Measurements from ENCODE around the gene KRT25.
"Not testable (repeated sequence)": the region's sequence is repeated elsewhere in the genome, so short reads cannot be mapped to it uniquely, and the experiment has no call there.

KRT25 gene

DNA sequence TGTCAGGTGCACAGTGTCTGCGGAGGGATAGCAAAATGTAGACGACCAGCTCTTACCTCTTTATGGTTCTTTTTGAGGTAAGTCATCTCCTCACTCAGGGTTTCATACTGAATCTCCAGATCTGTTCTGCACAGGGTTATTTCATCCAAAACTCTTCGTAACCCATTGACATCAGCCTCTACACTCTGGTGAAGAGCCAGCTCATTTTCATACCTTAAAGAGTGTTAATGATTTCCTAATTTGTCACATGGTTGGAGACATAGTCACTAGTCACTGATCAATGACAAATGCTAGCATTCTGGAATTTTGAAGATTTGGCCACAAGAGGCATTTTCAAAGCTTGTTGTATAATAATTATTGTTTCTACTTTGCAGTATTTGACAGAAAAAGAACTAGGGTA, 1.3 kb downstream of the KRT25 start:
- no peak for DNase-seq (ENCODE audit: low read depth in 2 of 2)

DNA sequence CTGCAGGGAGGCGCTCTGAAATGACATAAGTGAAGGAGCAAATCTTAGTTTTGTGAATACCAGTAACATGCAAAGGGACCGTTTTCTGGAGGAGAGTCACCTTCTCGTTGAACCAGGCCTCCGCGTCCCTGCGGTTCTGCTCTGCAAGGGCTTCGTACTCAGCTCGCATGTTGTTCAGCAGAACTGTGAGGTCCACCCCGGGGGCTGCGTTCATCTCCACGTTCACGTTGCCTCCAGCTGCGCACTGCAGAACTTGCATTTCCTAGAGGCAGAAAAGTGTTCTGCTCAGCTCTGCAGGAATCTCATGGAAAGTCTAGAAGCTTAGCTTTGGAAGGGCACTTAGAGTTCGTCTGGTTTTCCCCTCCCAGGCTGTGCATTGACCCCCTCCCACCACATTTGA, 4.1 kb downstream of the KRT25 start:
- DNase-seq (ENCODE audit: low read depth in 2 of 2), result no peak

DNA sequence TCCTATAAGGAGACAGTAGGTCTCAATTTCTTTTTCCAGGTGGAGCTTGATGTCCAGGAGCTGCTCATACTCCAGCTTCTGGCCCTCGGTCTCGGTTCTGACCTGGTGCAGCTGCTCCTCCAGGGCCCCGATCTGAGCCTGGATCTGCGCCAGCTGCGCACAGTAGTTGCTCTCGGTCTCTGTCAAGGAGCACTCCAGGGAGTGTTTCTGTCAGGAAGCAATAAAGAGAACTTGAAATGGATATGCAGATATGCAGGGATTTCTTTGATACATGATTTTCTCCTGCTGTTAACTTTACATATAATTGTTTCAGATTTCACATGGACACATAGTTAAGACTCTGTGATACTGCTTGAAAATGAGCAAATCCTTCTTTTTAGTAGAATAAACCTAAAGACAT, 4.7 kb downstream of the KRT25 start:
- DNase-seq (ENCODE audit: low read depth in 2 of 2), result no peak

DNA sequence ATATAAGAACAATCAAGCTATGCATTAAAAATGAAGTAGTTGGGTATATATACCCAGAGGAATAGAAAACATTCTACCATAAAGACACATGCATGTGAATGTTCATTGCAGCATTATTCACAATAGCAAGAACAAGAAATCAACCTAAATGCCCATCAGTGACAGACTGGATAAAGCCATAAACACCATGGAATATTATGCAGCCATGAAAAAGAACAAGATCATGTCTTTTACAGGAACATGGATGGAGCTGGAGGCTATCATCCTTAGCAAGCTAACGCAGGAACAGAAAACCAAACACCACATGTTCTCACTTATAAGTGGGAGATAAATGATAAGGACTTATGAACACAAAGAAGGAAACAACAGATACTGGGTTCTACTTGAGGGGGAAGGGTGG, 6.5 kb downstream of the KRT25 start:
- DNase-seq (ENCODE audit: low read depth in 2 of 2), result not testable (repeated sequence)

DNA sequence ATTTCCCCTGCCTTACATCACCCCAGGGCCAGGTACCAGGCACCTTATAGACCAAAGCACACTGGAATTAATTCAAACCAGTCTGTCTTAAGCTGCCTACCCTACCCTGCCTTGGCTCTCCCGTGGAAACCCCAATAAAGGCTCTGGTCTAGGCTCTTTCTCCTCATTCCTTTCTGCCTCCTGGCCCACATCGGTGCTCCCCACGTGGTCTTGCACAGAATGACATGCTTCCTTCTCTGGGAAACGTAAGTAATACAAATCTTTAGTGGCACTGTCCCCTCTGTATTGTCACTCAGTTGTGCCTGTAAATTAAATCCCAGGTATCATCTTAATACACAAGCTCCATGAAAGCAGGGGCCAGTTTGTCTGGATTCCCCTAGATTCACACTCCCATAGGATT, 16.6 kb downstream of the KRT25 start:
- DNase-seq (ENCODE audit: low read depth in 2 of 2), result no peak

DNA sequence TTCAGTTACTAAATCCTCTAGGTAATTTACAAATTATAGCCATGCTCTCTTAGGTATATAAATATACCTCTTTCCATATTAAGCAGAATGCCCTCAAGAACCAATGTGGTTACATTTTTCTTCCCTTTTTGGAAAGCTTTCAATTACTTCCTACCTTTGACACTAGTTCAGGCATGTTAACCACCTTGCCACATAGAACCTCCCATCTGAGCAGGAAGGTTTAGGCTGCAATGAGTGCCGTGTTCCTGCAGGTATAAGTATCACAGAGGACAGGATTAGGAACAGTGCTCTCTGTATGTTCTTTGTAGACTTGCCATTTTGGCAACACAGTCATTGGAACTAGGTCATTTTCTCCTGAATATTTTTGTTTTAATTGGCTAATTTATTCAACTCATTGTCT, 20.1 kb downstream of the KRT25 start:
- DNase-seq (ENCODE audit: low read depth in 2 of 2), result no peak

DNA sequence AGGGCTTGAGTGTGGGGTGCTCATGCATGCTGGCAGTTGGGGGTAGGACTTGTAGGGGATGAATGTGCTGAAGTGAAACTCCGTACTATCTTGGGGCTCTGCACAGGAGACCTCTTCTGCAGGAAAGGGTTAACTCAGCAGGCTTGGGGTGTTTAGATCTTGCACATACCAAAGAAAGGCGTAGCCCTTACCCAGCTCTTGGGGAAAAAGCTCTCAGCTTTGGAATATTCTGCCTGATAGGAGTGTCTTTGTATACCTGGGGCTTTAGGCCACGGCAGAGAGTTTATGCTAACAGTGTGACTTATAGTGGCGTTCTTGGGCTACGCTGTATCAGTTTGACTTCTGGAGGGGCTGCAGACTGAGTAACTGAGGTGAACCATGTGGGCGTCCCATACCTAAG, 21.1 kb downstream of the KRT25 start:
- no peak for DNase-seq (ENCODE audit: low read depth in 2 of 2)

DNA sequence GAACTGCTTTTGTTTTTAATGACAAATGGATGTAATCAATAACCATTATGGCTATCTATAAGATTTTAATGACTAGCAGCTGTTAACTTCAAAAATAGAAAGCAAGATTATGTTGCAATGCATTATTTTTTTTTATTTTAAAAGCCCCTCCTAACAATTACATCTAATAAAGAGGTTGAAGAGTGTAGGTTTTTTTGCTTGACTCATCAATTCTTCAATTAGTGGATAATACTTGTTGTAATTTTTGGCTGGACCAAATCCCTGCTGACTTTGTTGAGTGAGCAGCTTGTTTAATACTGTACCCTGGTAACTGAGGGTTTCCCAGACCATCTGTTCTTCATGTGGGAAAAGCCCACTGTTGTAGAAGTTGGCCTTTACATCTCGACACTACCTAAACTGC, 24.2 kb downstream of the KRT25 start:
- DNase-seq (ENCODE audit: low read depth in 2 of 2), result no peak

DNA sequence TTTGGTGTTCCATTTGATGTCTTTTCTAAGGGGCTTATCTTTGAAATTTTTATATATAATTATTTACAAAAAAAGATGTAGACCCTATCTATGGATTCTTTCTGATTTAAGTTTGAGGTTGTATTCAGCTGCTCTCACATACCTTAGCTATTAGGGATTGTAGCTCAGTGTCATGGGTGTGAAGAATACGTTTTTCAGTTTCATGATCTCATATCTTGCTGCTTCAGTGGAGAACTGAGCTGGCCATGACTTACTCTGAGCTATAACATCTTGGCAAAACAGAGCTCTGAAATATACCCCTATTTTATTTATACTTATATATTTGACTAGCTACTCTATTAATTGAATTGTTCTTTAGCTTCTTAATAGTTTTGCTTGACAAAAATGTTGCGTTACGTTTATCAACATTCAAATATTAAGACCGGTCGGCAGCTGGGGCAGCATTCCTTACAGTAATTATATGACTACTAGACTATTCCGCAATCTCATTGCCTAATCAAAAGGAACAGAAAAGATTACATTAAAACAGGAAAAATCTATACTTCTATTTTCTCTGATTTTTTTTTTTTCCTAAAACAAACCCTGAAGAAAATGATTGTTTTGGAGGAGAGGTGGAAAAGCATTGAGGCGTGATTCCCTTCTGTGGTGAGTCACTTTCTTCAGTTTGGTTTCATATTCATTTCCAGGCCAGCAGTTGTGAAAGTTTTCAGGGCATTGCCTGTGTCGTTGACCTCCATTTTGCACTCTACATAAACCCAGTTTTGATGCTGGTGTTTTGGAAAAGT, 27.5 kb downstream of the KRT25 start:
- DNase-seq (ENCODE audit: low read depth in 2 of 2), result no peak

DNA sequence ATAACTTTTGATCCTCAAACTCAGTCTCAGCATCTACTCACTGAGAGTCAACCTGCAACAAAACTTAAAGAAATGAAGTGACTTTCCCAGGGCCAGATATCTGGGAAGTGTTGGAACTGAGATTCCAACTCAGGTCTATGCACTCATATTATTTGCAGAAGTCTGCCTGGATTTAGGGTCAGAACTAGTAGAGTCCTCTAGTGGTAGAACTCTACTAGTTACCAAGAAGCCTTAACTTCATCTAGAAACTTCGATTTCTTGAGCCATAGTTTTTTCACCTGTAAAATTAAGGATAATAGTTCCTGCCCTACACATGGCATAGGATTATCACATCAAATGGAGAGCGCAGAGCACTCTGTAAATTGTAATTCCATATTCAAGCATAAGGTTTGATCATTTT, 28.2 kb downstream of the KRT25 start:
- no peak for DNase-seq (ENCODE audit: low read depth in 2 of 2)

DNA sequence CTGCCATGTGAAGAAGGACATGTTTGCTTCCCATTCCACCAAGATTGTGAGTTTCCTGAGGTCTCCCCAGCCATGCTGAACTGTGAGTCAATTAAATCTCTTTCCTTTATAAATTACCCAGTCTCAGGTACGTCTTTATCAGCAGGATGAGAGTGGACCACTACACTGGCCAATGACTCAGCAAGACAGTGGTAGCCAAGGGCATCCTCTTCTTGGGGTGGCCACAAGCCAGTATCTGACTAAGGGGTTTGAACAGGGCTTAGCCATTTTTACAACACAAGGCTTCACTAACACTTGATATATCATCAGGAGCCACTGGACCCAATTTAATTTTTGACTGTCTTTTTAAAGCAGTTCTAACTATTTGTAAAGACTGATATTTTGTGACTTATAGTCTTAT, 30.5 kb downstream of the KRT25 start:
- no peak for DNase-seq (ENCODE audit: low read depth in 2 of 2)

DNA sequence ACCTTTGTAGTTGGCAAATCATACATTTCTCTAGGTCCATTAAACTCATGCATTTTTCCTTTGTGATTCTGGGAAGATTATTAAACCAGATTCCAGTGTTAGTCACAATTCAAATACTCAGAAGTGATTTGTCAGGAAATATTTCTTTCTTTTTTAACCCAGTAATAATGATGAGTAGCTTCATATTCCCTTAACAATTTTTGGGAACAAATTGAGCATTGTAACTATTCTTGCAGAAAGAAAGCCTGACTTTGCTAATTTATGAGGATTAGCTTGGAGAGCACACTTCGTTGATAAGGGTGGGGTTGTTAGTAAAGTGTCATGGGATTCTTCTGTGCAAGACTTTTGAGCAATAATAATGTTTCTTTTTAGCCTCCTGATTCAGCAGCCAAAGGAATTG, 32.9 kb downstream of the KRT25 start:
- DNase-seq (ENCODE audit: low read depth in 2 of 2), result no peak

DNA sequence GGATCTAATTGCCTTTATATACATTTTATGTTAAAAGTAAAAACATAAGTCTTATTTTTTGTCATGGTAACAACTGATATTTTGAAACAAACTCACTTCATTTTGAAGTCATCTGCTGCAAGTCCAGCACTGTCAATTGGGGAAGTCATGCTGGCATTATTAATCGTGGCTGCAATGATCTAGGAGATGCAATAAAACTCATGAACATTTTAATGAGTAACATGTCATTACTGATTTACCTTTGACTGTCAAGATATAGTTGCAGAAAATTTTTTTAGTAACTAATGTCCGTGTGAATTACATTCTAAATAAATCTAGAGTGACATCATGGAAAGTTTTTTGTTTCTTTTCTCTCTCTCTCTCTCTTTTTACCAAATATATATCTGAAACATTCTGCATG, 34.2 kb downstream of the KRT25 start:
- DNase-seq (ENCODE audit: low read depth in 2 of 2), result no peak

DNA sequence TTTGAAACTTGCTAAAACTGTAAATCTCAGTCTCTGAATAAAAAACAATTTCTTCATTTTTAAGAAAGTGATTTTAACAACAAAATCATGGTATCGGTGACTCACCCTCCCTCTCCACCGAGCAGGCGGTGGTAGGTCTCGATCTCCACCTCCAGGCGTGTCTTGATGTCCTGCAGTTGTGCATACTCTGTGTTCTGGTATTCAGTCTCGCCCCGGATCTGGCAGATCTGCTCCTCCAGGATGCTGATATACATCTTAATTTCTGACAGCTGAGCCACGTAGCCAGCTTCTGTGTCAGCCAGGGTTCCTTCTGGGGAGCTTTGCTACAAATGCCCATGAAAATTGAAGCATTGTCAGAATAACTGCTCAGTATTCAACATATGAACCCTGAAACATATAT, 36.2 kb downstream of the KRT25 start:
- DNase-seq (ENCODE audit: low read depth in 2 of 2), result no peak

DNA sequence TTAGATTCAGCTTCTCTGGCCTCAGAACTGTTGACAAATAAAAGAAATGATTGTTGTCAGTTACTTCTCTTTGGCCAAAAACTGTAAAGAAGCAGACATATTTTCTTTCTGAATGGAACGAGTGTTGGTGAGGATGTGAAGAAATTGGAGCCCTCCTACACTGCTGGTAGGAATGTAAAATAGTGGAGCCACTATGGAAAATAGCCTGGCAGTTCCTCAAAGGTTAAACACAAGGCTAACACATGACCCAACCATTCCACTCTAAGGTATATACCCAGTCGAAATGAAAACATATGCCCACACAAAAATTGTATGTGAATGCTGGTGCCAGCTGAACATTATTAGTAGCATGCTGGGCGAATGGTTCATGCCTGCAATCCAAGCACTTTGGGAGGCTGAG, 37.4 kb downstream of the KRT25 start:
- DNase-seq (ENCODE audit: low read depth in 2 of 2), result no peak

DNA sequence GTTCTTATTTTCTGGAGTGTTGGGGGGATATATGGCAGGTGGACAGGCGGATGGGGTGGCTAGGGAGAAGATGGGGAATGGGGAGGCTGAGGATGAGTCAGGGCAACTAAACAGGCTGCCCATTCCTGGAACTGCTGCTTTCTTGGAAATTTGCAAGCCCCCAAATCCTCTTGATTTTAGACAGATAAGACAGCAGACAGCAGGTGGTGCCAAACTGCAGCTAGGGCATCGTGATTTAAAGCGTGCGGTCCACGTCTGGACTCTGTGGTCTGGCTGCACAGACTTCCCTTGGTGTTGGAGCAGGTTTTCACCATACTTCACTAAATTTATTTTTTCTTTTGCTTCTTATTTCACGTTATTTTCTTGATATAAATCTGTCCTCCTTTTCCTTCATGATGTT, 40.7 kb downstream of the KRT25 start:
- no peak for DNase-seq (ENCODE audit: low read depth in 2 of 2)

DNA sequence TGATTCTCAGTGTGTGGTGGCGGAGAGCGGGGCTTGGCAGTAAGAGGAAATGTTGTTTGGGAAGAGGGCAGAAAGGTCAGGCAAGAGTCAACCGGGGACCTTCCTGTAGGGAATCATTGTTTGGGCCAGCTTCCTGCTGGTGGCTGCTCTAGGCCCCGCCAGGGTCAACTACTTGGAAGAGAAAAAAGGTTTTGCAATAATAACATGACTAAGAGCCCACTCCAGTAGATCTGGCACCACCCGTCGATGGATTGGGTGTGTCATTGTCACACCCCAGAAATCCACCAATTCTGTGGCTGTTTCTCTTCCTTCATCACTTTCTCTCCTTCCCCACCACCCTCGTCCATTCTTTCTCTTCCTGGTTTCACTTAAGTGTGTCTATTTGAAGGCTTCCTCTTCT, 47.4 kb downstream of the KRT25 start:
- no peak for DNase-seq (ENCODE audit: low read depth in 2 of 2)

DNA sequence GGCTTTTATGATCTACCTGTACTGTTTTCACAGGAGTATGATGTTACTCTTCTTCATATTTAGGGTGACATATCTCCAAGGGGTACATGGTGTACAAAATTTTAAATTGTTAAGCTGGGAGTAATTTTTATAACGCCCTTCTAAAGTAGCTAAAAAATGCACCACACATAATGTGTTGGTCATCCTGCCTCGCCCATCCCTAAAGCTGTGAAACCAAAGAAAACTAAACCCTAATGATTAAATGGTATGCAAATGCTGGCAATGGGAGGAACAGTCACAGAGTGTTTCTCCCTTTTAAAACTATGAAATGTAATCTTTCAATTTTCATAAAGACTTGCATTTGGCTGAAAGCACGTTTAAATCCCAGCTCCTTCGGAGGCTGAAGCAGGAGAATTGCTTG, 49.5 kb downstream of the KRT25 start:
- DNase-seq (ENCODE audit: low read depth in 2 of 2), result no peak

DNA sequence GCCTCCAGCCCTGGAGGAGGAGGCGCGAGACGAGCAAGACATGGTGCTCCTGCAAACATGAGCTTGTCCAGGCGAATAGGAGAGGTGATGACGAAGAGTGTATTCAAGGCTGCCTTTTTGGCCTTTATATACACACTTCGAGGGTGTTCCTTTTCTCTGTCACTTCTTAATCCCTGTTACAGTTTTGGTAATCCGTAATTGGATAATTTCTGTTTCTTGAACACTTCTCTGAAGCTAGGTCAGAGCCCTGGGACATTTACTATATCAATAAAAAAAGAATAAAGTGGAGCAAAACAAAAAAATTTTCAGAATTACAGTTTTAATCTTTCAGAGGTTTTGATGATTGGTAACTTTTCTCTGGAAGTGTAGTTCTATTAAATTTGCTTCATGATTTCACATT, 51.5 kb downstream of the KRT25 start, which contains the start of gene KRT24:
Gene KRT24, minus strand, starts transcription at position 101 of the 400 bp plus-strand sequence. Its CDS starts 59 bp downstream, at position 42.
- DNase-seq (ENCODE audit: low read depth in 2 of 2), result no peak

DNA sequence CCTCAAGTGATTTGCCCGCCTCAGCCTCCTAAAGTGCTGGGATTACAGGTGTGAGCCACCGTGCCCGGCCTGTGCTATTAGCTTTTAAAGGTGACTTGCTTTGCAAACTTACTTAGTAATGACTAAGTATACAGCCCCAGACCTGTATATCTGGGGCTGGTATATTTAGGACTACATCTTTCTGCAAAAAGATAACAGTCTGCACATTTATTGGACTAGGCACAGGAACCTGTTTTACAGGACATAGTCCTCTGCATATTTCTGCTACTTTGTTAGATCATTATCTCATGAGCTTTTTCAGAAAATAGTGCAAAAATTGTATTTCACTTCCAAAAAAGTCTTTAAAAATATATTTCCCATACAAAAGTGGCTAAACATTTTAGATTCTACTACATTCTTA, 52.9 kb downstream of the KRT25 start:
- DNase-seq (ENCODE audit: low read depth in 2 of 2), result no peak

DNA sequence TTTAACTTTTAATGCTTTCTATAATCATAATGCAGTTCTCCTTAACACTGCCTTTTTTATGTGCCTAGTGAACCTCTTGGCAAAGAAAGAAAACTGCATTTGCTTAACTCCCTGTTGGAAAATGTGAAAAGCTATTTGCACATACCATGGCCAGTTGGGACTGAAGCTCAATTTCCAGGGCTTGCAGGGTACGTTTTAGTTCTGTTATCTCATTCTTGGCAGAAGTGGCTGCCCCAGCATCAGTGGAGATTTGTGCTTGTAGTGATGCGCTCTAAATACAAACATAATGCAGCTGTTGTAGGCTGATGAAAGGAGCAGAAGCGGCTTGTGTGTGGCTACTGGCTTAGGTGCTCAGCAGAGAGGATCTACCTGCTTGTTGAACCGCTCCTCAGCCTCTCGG, 55.3 kb downstream of the KRT25 start:
- DNase-seq (ENCODE audit: low read depth in 2 of 2), result no peak

DNA sequence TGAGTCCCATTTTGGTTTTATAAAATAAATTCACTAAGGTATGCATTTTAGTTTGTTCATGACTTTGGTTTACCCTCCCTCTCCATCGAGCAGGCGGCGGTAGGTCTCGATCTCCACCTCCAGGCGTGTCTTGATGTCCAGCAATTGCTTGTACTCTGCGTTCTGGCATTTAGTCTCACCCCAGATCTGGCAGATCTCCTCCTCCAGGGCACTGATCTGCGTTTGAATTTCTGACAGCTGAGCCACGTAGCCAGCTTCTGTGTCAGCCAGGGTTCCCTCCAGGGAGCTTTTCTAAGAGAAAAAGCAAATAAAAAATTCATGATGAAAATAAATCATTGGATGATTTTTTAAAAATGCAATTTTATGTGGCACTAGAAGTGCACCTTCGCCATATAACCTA, 55.8 kb downstream of the KRT25 start:
- DNase-seq (ENCODE audit: low read depth in 2 of 2), result no peak
